H9 (cell line): ENCODE data around the gene C1orf141. TPM values are rescaled to one million over a fixed set of nuclear protein-coding genes. Genes with fewer than 3 reads are reported as not detected.

Experiments
- DNase-seq: peaks from one replicate; pipeline ENCODE4 v3.0.0-alpha.2; 2017
- H2AFZ ChIP-seq: one replicate; pipeline ENCODE4 v1.6.1; 2013; ENCODE audit warnings: mild to moderate bottlenecking, low read length, control low read depth, moderate library complexity
- H2AK5ac ChIP-seq: 2 replicates; pipeline ENCODE4 v1.6.1; 2013; ENCODE audit warnings: low read length, control low read depth, mixed read lengths; ENCODE audit not compliant: insufficient read length
- H2BK120ac ChIP-seq: one replicate; pipeline ENCODE4 v1.6.1; 2013; ENCODE audit warnings: low read depth, mild to moderate bottlenecking, low read length, control low read depth, inconsistent platforms; ENCODE audit not compliant: poor library complexity, severe bottlenecking
- H2BK12ac ChIP-seq: 2 replicates; pipeline ENCODE4 v1.6.1; 2013; ENCODE audit warnings: low read length, control low read depth, mixed read lengths, low read depth; ENCODE audit not compliant: insufficient read length
- H2BK15ac ChIP-seq: 2 replicates; pipeline ENCODE4 v1.6.1; 2013; ENCODE audit warnings: low read depth, low read length, control low read depth
- H2BK20ac ChIP-seq: one replicate; pipeline ENCODE4 v1.6.1; 2013; ENCODE audit warnings: low read depth, mild to moderate bottlenecking, low read length, control low read depth, inconsistent platforms; ENCODE audit not compliant: poor library complexity, severe bottlenecking
- H2BK5ac ChIP-seq: 2 replicates; pipeline ENCODE4 v1.6.1; 2013; ENCODE audit warnings: low read length, control low read depth, mixed read lengths; ENCODE audit not compliant: insufficient read length
- H3K14ac ChIP-seq: 2 replicates; pipeline ENCODE4 v1.6.1; 2013; ENCODE audit warnings: low read length, control low read depth; ENCODE audit not compliant: insufficient read depth
- H3K18ac ChIP-seq: 2 replicates; pipeline ENCODE4 v1.6.1; 2013; ENCODE audit warnings: low read depth, mild to moderate bottlenecking, mixed read lengths, low read length, control low read depth; ENCODE audit not compliant: insufficient read length
- H3K23ac ChIP-seq: 2 replicates; pipeline ENCODE4 v1.6.1; 2013; ENCODE audit warnings: low read length, control low read depth, mixed read lengths, low read depth; ENCODE audit not compliant: insufficient read length
- H3K23me2 ChIP-seq: 2 replicates; pipeline ENCODE4 v1.6.1; 2013; ENCODE audit warnings: low read depth, mild to moderate bottlenecking, mixed read lengths, low read length, control low read depth; ENCODE audit not compliant: insufficient read length, poor library complexity, severe bottlenecking
- H3K27ac ChIP-seq: 2 replicates; pipeline ENCODE4 v1.5.1; 2013; ENCODE audit warnings: low read length, control low read depth, mixed read lengths, low read depth; ENCODE audit not compliant: insufficient read length
- H3K27me3 ChIP-seq: 2 replicates; pipeline ENCODE4 v1.6.1; 2013; ENCODE audit warnings: low read length, control low read depth, inconsistent platforms; ENCODE audit not compliant: insufficient read depth
- H3K4ac ChIP-seq: 2 replicates; pipeline ENCODE4 v1.6.1; 2013; ENCODE audit warnings: low read depth, mild to moderate bottlenecking, control low read depth, inconsistent platforms, low read length, moderate library complexity
- H3K4me1 ChIP-seq: 2 replicates; pipeline ENCODE4 v1.6.1; 2013; ENCODE audit warnings: low read length, control low read depth, inconsistent platforms; ENCODE audit not compliant: insufficient read depth
- H3K4me2 ChIP-seq: 2 replicates; pipeline ENCODE4 v1.6.1; 2013; ENCODE audit warnings: low read length, control low read depth, mixed read lengths; ENCODE audit not compliant: insufficient read length, insufficient read depth
- H3K56ac ChIP-seq: 2 replicates; pipeline ENCODE4 v1.6.1; 2013; ENCODE audit warnings: low read depth, mild to moderate bottlenecking, mixed read lengths, low read length, control low read depth; ENCODE audit not compliant: insufficient read length
- H3K79me1 ChIP-seq: 2 replicates; pipeline ENCODE4 v1.6.1; 2013; ENCODE audit warnings: low read depth, mild to moderate bottlenecking, moderate library complexity, low read length, control low read depth, inconsistent platforms; ENCODE audit not compliant: insufficient read depth, poor library complexity, severe bottlenecking
- H3K79me2 ChIP-seq: 2 replicates; pipeline ENCODE4 v1.6.1; 2013; ENCODE audit warnings: low read length, control low read depth, inconsistent platforms; ENCODE audit not compliant: insufficient read depth
- H3K9ac ChIP-seq: 2 replicates; pipeline ENCODE4 v1.6.1; 2013; ENCODE audit warnings: low read length, control low read depth, mixed read lengths; ENCODE audit not compliant: insufficient read length; ENCODE audit errors: extremely low read depth
- H3K9me3 ChIP-seq: one replicate; pipeline ENCODE4 v1.6.1; 2013; ENCODE audit warnings: low read depth, low read length, inconsistent platforms; ENCODE audit not compliant: control insufficient read depth
- H3T11ph ChIP-seq: one replicate; pipeline ENCODE4 v1.6.1; 2013; ENCODE audit warnings: mild to moderate bottlenecking, low read length, control low read depth, inconsistent platforms
- H4K20me1 ChIP-seq: one replicate; pipeline ENCODE4 v1.6.1; 2013; ENCODE audit not compliant: control insufficient read depth, insufficient read length, insufficient read depth
- H4K5ac ChIP-seq: 2 replicates; pipeline ENCODE4 v1.6.1; 2013; ENCODE audit warnings: low read depth, mild to moderate bottlenecking, mixed read lengths, low read length, control low read depth; ENCODE audit not compliant: insufficient read length
- H4K8ac ChIP-seq: replicated peaks from 2 replicates; pipeline ENCODE4 v1.6.1; 2013; ENCODE audit warnings: low read length, control low read depth, mixed read lengths, low read depth; ENCODE audit not compliant: insufficient read length
- H4K91ac ChIP-seq: 2 replicates; pipeline ENCODE4 v1.6.1; 2013; ENCODE audit warnings: low read depth, mild to moderate bottlenecking, moderate library complexity, mixed read lengths, low read length, control low read depth; ENCODE audit not compliant: insufficient read length
- H3K27ac Mint-ChIP-seq, 3 experiments: 2 replicates in 2 of 3; 3 replicates in 1 of 3; pipeline ENCODE4 v1.8.0; 2020 to 2021; ENCODE audit warnings: mixed read lengths in 3 of 3, mild to moderate bottlenecking in 1 of 3, moderate library complexity in 1 of 3
- H3K27me3 Mint-ChIP-seq: 2 replicates; pipeline ENCODE4 v1.8.0; 2021; ENCODE audit warnings: low read depth, mild to moderate bottlenecking, moderate library complexity, mixed read lengths
- H3K36me3 Mint-ChIP-seq, 3 experiments: 2 replicates in 2 of 3; 3 replicates in 1 of 3; pipeline ENCODE4 v1.8.0; 2020 to 2021; ENCODE audit warnings: low read depth in 3 of 3, mixed read lengths in 3 of 3; ENCODE audit not compliant: insufficient read depth in 1 of 3
- H3K4me1 Mint-ChIP-seq, 2 experiments: 2 replicates each; pipeline ENCODE4 v1.8.0; 2020; ENCODE audit warnings: mixed read lengths in 2 of 2
- H3K4me3 Mint-ChIP-seq, 2 experiments: 2 replicates in 1 of 2; 3 replicates in 1 of 2; pipeline ENCODE4 v1.8.0; 2020 to 2021; ENCODE audit warnings: mild to moderate bottlenecking in 2 of 2, mixed read lengths in 2 of 2, moderate library complexity in 1 of 2
- H3K9me3 Mint-ChIP-seq, 2 experiments: 2 replicates in 1 of 2; 3 replicates in 1 of 2; pipeline ENCODE4 v1.8.0; 2020; ENCODE audit warnings: mild to moderate bottlenecking in 2 of 2, mixed read lengths in 2 of 2, moderate library complexity in 1 of 2
- CTCF ChIP-seq: fragments of 200-600 bp; sonication (generic); conservative IDR thresholded peaks from 3 replicates; pipeline ENCODE4 v1.8.0; 2021; ENCODE audit warnings: antibody characterized with exemption, mild to moderate bottlenecking
- WGBS: extraction: QIAGEN DNeasy Blood & Tissue Kit; methylation state at CpG from one replicate; pipeline ENCODE4 v1.1.7; 2013; ENCODE audit warnings: missing lambda C conversion rate, low lambda C conversion rate, mixed read lengths; ENCODE audit not compliant: insufficient read length; ENCODE audit errors: extremely low coverage; 5-methylcytosine and 5-hydroxymethylcytosine counted together
- total RNA-seq: library from RNA; stranded (reverse); gene quantifications from 2 replicates; pipeline ENCODE4 v1.2.1, GENCODE V29; 2021

C1orf141 gene
- total RNA-seq, 1 experiment from 2014 or later: not detected

- Histone ChIP-seq H3K4ac (no peak overlapping the region), H3K18ac (no peak overlapping the region), H2BK120ac (no peak overlapping the region), H3K56ac (no peak overlapping the region), H3K4me2 (no peak overlapping the region), H3K23me2 (no peaks in the 10 kb centered on the region), H3K9ac (no peak overlapping the region), H2BK5ac (no peak overlapping the region), H3K14ac (no peak overlapping the region), H3K9me3 (no peaks in the 10 kb centered on the region), H2BK12ac (no peak overlapping the region), H3K23ac (no peak overlapping the region), H4K20me1 (no peaks in the 10 kb centered on the region), H3K79me2 (no peaks in the 10 kb centered on the region), H2AFZ (no peak overlapping the region), H3K4me1 (no peaks in the 10 kb centered on the region), H2AK5ac (no peak overlapping the region), H2BK15ac (no peak overlapping the region), H4K5ac (no peak overlapping the region), H3K27ac (no peak overlapping the region), H3K79me1 (no peaks in the 10 kb centered on the region), H3K27me3 (no peaks in the 10 kb centered on the region), H4K91ac (no peak overlapping the region), H3T11ph (no peak overlapping the region), H2BK20ac (no peak overlapping the region), H4K8ac (no peak overlapping the region)
- WGBS: no CpG with 5 or more reads among the region's 3 CpGs
- H3K4me1 Mint-ChIP-seq: no peaks in the 10 kb centered on the region
- peaks cover 0 to 2% of the 10 kb centered on the region in 2 experiments; a peak in 1 of 5 replicates for H3K9me3 Mint-ChIP-seq
- H3K27me3 Mint-ChIP-seq: peaks cover 6% of the 10 kb centered on the region; the same call in 1 of the 2 replicates
- no peak for DNase-seq
- H3K27ac Mint-ChIP-seq: no peak overlapping the region
- no peak for TF ChIP-seq CTCF
- no peaks in the 10 kb centered on the region for H3K36me3 Mint-ChIP-seq
- no peak overlapping the region for H3K4me3 Mint-ChIP-seq
Measured at GRCh38 chr1:67175530-67176087, 40.8 kb upstream of the C1orf141 start.
